ENCODE measurements around the gene PROSER3.

Gene PROSER3

DNA sequence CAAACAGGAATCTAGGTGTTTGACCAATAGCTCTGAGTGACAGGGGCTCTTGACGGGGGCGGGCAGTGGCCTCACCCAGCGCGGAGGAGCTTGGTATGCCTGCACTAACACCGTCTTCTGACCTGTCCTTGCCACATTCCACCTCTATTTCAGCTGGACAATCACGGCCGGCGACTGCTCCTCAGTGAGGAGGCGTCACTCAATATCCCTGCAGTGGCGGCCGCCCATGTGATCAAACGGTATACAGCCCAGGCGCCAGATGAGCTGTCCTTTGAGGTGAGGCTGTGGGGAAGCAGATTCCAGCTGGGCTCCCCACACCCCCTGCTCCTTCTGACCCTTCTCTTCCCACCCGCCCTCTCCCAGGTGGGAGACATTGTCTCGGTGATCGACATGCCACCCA, 22.1 kb downstream of the PROSER3 start:
- no peaks in the 10 kb centered on the region for H3K9me3 ChIP-seq (ENCODE audit: control insufficient read depth, low read length)
- H3K4me1 ChIP-seq: peaks cover 5% of the 10 kb centered on the region
- no peaks in the 10 kb centered on the region for H3K36me3 ChIP-seq (ENCODE audit: control insufficient read depth, insufficient read depth, low read length)
- H3K4me3 ChIP-seq (ENCODE audit: low read depth, low read length): no peak overlapping the region
- H3K4me2 ChIP-seq (ENCODE audit: low read length): no peak overlapping the region
- no peaks in the 10 kb centered on the region for H3K27me3 ChIP-seq (ENCODE audit: control insufficient read depth, insufficient read depth, low read length)
- no peak overlapping the region for H3K9ac ChIP-seq
- H2AFZ ChIP-seq: no peak overlapping the region
- TF ChIP-seq, protein P1, sequence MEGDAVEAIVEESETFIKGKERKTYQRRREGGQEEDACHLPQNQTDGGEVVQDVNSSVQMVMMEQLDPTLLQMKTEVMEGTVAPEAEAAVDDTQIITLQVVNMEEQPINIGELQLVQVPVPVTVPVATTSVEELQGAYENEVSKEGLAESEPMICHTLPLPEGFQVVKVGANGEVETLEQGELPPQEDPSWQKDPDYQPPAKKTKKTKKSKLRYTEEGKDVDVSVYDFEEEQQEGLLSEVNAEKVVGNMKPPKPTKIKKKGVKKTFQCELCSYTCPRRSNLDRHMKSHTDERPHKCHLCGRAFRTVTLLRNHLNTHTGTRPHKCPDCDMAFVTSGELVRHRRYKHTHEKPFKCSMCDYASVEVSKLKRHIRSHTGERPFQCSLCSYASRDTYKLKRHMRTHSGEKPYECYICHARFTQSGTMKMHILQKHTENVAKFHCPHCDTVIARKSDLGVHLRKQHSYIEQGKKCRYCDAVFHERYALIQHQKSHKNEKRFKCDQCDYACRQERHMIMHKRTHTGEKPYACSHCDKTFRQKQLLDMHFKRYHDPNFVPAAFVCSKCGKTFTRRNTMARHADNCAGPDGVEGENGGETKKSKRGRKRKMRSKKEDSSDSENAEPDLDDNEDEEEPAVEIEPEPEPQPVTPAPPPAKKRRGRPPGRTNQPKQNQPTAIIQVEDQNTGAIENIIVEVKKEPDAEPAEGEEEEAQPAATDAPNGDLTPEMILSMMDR (IDR thresholded peaks at IDR 0.05): no peak
- no peaks in the 10 kb centered on the region for H3K79me2 ChIP-seq
- H3K27ac ChIP-seq: no peak overlapping the region

DNA sequence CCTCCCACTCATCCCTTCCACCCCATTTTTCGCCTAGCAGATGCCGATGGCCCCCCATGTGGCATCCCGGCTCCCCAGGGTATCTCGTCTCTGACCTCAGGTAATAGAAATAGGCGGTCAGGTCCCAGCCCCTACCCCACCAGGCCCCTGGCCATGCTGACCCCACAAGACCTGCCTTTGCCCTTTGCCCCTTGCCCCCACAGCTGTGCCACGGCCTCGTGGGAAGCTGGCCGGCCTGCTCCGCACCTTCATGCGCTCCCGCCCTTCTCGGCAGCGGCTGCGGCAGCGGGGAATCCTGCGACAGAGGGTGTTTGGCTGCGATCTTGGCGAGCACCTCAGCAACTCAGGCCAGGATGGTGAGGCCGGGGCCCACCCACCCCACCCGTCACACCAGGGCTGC, 22.7 kb downstream of the PROSER3 start:
- Histone ChIP-seq H2AFZ (no peak overlapping the region), H3K36me3 (ENCODE audit: control insufficient read depth, insufficient read depth, low read length) (no peaks in the 10 kb centered on the region), H3K4me1 (peaks cover 5% of the 10 kb centered on the region), H3K9ac (no peak overlapping the region), H3K9me3 (ENCODE audit: control insufficient read depth, low read length) (no peaks in the 10 kb centered on the region), H3K4me3 (ENCODE audit: low read depth, low read length) (no peak overlapping the region), H3K4me2 (ENCODE audit: low read length) (no peak overlapping the region), H3K27me3 (ENCODE audit: control insufficient read depth, insufficient read depth, low read length) (no peaks in the 10 kb centered on the region), H3K79me2 (no peaks in the 10 kb centered on the region), H3K27ac (no peak overlapping the region)
- TF ChIP-seq, protein P1 (IDR thresholded peaks at IDR 0.05): no peak

- H3K4me1 ChIP-seq: no peaks in the 10 kb centered on the region
- H3K4me3 ChIP-seq (ENCODE audit: low read depth, low read length): no peak overlapping the region
- H2AFZ ChIP-seq: no peak overlapping the region
- H3K79me2 ChIP-seq: no peaks in the 10 kb centered on the region
- no peaks in the 10 kb centered on the region for H3K27me3 ChIP-seq (ENCODE audit: control insufficient read depth, insufficient read depth, low read length)
- H3K9me3 ChIP-seq (ENCODE audit: control insufficient read depth, low read length): no peaks in the 10 kb centered on the region
- H3K4me2 ChIP-seq (ENCODE audit: low read length): no peak overlapping the region
- H3K36me3 ChIP-seq (ENCODE audit: control insufficient read depth, insufficient read depth, low read length): no peaks in the 10 kb centered on the region
- no peak overlapping the region for H3K9ac ChIP-seq
- no peak overlapping the region for H3K27ac ChIP-seq
- TF ChIP-seq, protein P1 (IDR thresholded peaks at IDR 0.05): no peak
Measured at GRCh38 chr19:35781650-35782049, 23.7 kb downstream of the PROSER3 start.

DNA sequence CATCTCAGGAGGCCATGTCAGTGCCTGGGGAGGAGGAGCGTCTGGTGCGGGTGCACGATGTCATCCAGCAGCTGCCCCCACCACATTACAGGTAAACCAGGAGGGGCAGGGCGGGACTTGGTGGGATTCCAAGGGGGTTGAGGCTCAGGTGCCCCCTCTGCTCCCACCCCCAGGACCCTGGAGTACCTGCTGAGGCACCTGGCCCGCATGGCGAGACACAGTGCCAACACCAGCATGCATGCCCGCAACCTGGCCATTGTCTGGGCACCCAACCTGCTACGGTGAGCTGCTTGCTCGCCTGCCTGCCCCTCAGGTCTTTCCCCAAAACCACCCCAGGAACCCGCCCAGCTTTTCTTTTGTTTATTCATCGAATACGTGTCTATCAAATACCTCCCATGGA, 24.6 kb downstream of the PROSER3 start:
- no peaks in the 10 kb centered on the region for H3K4me1 ChIP-seq
- no peak overlapping the region for H3K4me3 ChIP-seq (ENCODE audit: low read depth, low read length)
- H3K36me3 ChIP-seq (ENCODE audit: control insufficient read depth, insufficient read depth, low read length): no peaks in the 10 kb centered on the region
- TF ChIP-seq, protein P1 (IDR thresholded peaks at IDR 0.05): no peak
- H3K79me2 ChIP-seq: no peaks in the 10 kb centered on the region
- no peak overlapping the region for H3K27ac ChIP-seq
- H3K4me2 ChIP-seq (ENCODE audit: low read length): no peak overlapping the region
- H2AFZ ChIP-seq: no peak overlapping the region
- no peaks in the 10 kb centered on the region for H3K27me3 ChIP-seq (ENCODE audit: control insufficient read depth, insufficient read depth, low read length)
- no peaks in the 10 kb centered on the region for H3K9me3 ChIP-seq (ENCODE audit: control insufficient read depth, low read length)
- no peak overlapping the region for H3K9ac ChIP-seq
